Measurements from ENCODE around the gene CHD1.

The CHD1 gene

GRCh38 chr5:98825582-98826375 lies 103.0 kb downstream of the CHD1 start:
- in situ Hi-C loops (cut with HindIII; ENCODE audit: low sequenced_read_pairs), result no loop called here

- in situ Hi-C loops (cut with HindIII; ENCODE audit: low sequenced_read_pairs), result no loop called here
Measured at GRCh38 chr5:98816582-98817222, 112.1 kb downstream of the CHD1 start.

GRCh38 chr5:98813755-98814154 lies 115.1 kb downstream of the CHD1 start:
- in situ Hi-C loops (cut with HindIII; ENCODE audit: low sequenced_read_pairs), result no loop called here

GRCh38 chr5:98810206-98810605 lies 118.6 kb downstream of the CHD1 start:
- in situ Hi-C loops (cut with HindIII; ENCODE audit: low sequenced_read_pairs), result no loop called here

- in situ Hi-C loops (cut with HindIII; ENCODE audit: low sequenced_read_pairs), result no loop called here
Measured at GRCh38 chr5:98807806-98808205, 121.0 kb downstream of the CHD1 start.

- in situ Hi-C loops (cut with HindIII; ENCODE audit: low sequenced_read_pairs), result no loop called here
Measured at GRCh38 chr5:98805070-98805469, 123.7 kb downstream of the CHD1 start.

GRCh38 chr5:98804066-98804465 lies 124.7 kb downstream of the CHD1 start:
- in situ Hi-C loops (cut with HindIII; ENCODE audit: low sequenced_read_pairs), result no loop called here

Data from DLD1 (cell line).